Measurements from ENCODE around the gene KAZN.

- TF ChIP-seq EZH2phosphoT487 (IDR thresholded peaks at IDR 0.05; ENCODE audit: low read length) (no peak), EZH2 (optimal IDR thresholded peaks at IDR 0.05; ENCODE audit: low read depth, low read length) (no peak), CTCF (IDR thresholded peaks at IDR 0.05; ENCODE audit: low read length) (no peak)
Observed at GRCh38 chr1:14659913-14660312, 61.4 kb downstream of the KAZN start.

Data from MM.1S (cell line).